Uterus (tissue), 4 donors: Measurements from ENCODE around the gene C17orf107. TPM values are rescaled to one million over a fixed set of nuclear protein-coding genes. Genes with fewer than 3 reads are reported as not detected.
"Not testable (repeated sequence)": the region's sequence is repeated elsewhere in the genome, so short reads cannot be mapped to it uniquely, and the experiment has no call there.

Experiments used
- DNase-seq, 2 donors: peaks; one replicate each; pipeline ENCODE4 v3.0.0-alpha.2; 2019 to 2020
- H3K27ac ChIP-seq, 2 donors: fragments of 200-600 bp; sonication (generic); 1 replicate in 1 of 2; 2 replicates in 1 of 2; pipeline ENCODE4 v1.5.1; 2016 to 2018
- H3K27me3 ChIP-seq, 2 donors: fragments of 200-600 bp; sonication (generic); one replicate each; pipeline ENCODE4 v1.5.1; 2018 to 2019; ENCODE audit warnings: control low read depth in 1 of 2
- H3K36me3 ChIP-seq, 2 donors: fragments of 200-600 bp; sonication (generic); one replicate each; pipeline ENCODE4 v1.5.1; 2019; ENCODE audit warnings: control low read depth in 1 of 2
- H3K4me1 ChIP-seq, 2 donors: fragments of 200-600 bp; sonication (generic); one replicate each; pipeline ENCODE4 v1.5.1; 2018 to 2019; ENCODE audit warnings: control low read depth in 1 of 2
- H3K4me3 ChIP-seq, 2 donors: fragments of 200-600 bp; sonication (generic); 1 replicate in 1 of 2; 2 replicates in 1 of 2; pipeline ENCODE4 v1.5.1; 2018 to 2019; ENCODE audit warnings: mild to moderate bottlenecking in 1 of 2
- H3K9me3 ChIP-seq, 2 donors: fragments of 200-600 bp; sonication (generic); one replicate each; pipeline ENCODE4 v1.5.1; 2019; ENCODE audit warnings: control low read depth in 1 of 2
- POLR2A ChIP-seq, 2 donors: fragments of 450-650 bp; IDR thresholded peaks; one replicate each; pipeline ENCODE4 v1.6.1; 2016; ENCODE audit warnings: antibody characterized with exemption in 2 of 2, mild to moderate bottlenecking in 1 of 2, moderate library complexity in 1 of 2
- intact Hi-C: fragments of 100-400 bp; cut with DNase I; formaldehyde crosslinking; loops from one replicate; pipeline ENCODE4 v1.15.1; 2023; ENCODE audit warnings: low total_unique reads
- total RNA-seq, 4 donors: library from RNA; depleted of rRNA in 3 of 4; stranded (reverse); fragments of >200 nt in 3 of 4; gene quantifications; one replicate each; pipeline versions ENCODE4 v1.1.0 to v1.2.4, GENCODE V29; 2014 to 2023
- TF ChIP-seq, protein P1 (sequence below), 4 experiments: fragments of 200-600 bp in 2 of 4; fragments of 450-650 bp in 2 of 4; sonication (generic) in 2 of 4; IDR thresholded peaks; one replicate each; pipeline ENCODE4 v1.5.1; 2016 to 2019; ENCODE audit warnings: antibody characterized with exemption in 4 of 4, mild to moderate bottlenecking in 2 of 4, moderate library complexity in 1 of 4
- donor health status: DM: yes; HTN: yes; CAD: no.

C17orf107 gene
- total RNA-seq, 4 donors from 2014 or later: 2.9 to 6.6 (median 3.5) TPM; not detected in 1

DNA sequence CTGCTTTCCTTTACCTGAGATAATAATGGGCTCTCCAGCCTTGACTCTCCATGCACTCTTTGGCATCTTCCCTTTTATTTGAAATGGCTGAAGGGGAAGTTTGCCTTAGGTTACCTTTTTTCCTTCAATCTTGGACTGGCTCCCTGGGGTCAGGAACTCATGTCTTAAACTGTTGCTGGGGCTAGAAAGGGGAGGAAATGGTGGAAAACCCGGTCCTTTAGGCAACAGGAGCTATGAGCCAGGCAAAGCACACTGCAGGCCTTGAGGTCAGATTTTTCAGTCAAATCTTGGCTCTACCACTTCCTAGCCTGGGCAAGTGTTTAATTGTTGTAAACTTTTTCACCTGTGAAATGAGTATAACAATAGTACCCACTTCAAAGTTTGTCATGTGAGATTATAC lies 36.0 kb upstream of the C17orf107 start:
- no peaks in the 10 kb centered on the region for H3K4me1 ChIP-seq
- no peak overlapping the region for H3K27ac ChIP-seq
- TF ChIP-seq, protein P1, sequence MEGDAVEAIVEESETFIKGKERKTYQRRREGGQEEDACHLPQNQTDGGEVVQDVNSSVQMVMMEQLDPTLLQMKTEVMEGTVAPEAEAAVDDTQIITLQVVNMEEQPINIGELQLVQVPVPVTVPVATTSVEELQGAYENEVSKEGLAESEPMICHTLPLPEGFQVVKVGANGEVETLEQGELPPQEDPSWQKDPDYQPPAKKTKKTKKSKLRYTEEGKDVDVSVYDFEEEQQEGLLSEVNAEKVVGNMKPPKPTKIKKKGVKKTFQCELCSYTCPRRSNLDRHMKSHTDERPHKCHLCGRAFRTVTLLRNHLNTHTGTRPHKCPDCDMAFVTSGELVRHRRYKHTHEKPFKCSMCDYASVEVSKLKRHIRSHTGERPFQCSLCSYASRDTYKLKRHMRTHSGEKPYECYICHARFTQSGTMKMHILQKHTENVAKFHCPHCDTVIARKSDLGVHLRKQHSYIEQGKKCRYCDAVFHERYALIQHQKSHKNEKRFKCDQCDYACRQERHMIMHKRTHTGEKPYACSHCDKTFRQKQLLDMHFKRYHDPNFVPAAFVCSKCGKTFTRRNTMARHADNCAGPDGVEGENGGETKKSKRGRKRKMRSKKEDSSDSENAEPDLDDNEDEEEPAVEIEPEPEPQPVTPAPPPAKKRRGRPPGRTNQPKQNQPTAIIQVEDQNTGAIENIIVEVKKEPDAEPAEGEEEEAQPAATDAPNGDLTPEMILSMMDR (IDR thresholded peaks at IDR 0.05): no peak
- no peak for TF ChIP-seq POLR2A (IDR thresholded peaks at IDR 0.05)
- no peaks in the 10 kb centered on the region for H3K36me3 ChIP-seq
- no peak for DNase-seq
- no peak overlapping the region for H3K4me3 ChIP-seq
- intact Hi-C loops: no loop called here
- H3K27me3 ChIP-seq: no peaks in the 10 kb centered on the region
- no peaks in the 10 kb centered on the region for H3K9me3 ChIP-seq

DNA sequence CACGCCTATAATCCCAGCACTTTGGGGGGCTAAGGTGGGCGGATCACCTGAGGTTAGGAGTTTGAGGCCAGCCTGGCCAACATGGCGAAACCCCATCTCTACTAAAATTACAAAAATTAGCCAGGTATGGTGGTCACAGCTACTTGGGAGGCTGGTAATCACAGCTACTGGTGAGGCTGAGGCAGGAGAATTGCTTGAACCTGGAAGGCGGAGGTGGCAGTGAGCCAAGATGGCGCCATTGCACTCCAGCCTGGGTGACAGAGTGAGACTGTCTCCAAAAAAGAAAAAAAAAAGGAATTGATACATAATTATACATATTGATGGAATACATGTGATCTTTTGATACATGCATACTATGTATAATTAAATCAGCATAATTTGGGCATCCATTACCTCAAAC lies 31.8 kb upstream of the C17orf107 start:
- DNase-seq, H3K36me3 ChIP-seq, H3K9me3 ChIP-seq, H3K27me3 ChIP-seq, H3K27ac ChIP-seq, H3K4me3 ChIP-seq, H3K4me1 ChIP-seq, intact Hi-C loops: not testable (repeated sequence)

- H3K4me3 ChIP-seq, H3K36me3 ChIP-seq, H3K4me1 ChIP-seq, H3K27ac ChIP-seq, intact Hi-C loops, H3K9me3 ChIP-seq, DNase-seq, H3K27me3 ChIP-seq: not testable (repeated sequence)
Measured at GRCh38 chr17:4869058-4869998, 30.0 kb upstream of the C17orf107 start.

GRCh38 chr17:4870855-4871254 lies 28.5 kb upstream of the C17orf107 start:
- no peaks in the 10 kb centered on the region for H3K36me3 ChIP-seq
- H3K27ac ChIP-seq: no peak overlapping the region
- no peak for DNase-seq
- H3K4me1 ChIP-seq: no peaks in the 10 kb centered on the region
- H3K27me3 ChIP-seq: no peaks in the 10 kb centered on the region
- H3K4me3 ChIP-seq: no peak overlapping the region
- no peaks in the 10 kb centered on the region for H3K9me3 ChIP-seq
- TF ChIP-seq, protein P1 (IDR thresholded peaks at IDR 0.05): no peak
- TF ChIP-seq POLR2A (IDR thresholded peaks at IDR 0.05): no peak
- intact Hi-C loops: no loop called here

DNA sequence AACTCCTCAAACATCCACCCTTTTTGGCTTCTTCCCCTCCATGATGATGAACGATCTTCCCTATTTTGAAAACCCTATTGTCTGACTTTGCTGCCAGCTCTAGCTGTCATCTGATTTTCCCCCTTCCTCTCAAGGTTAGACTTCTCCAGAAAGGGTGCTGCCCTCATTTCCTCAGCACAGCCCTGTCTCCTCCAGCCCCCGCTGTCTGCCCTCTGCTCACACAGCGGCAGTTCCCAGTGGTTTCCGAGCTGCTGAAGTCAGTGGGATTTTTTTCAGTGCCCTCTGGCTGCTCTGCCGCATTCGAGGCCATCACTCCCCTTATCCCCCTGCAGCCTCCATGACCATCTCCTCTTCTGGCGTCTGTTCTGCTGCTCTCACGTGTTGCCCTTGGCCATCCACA lies 26.6 kb upstream of the C17orf107 start:
- Histone ChIP-seq H3K9me3 (no peaks in the 10 kb centered on the region), H3K36me3 (no peaks in the 10 kb centered on the region), H3K4me1 (no peaks in the 10 kb centered on the region), H3K4me3 (no peak overlapping the region), H3K27ac (no peak overlapping the region), H3K27me3 (no peaks in the 10 kb centered on the region)
- intact Hi-C loops: no loop called here
- no peak for DNase-seq
- no peak for TF ChIP-seq POLR2A (IDR thresholded peaks at IDR 0.05)
- TF ChIP-seq, protein P1 (IDR thresholded peaks at IDR 0.05): no peak

GRCh38 chr17:4877089-4877488 lies 22.2 kb upstream of the C17orf107 start:
- no peak for DNase-seq
- TF ChIP-seq POLR2A (IDR thresholded peaks at IDR 0.05): no peak
- TF ChIP-seq, protein P1 (IDR thresholded peaks at IDR 0.05): no peak
- no peaks in the 10 kb centered on the region for H3K9me3 ChIP-seq
- no peaks in the 10 kb centered on the region for H3K36me3 ChIP-seq
- no peaks in the 10 kb centered on the region for H3K27me3 ChIP-seq
- intact Hi-C loops: no loop called here
- H3K27ac ChIP-seq: no peak overlapping the region
- peaks cover 0 to 6% of the 10 kb centered on the region in 2 donors for H3K4me1 ChIP-seq
- no peak overlapping the region for H3K4me3 ChIP-seq
